ENCODE data around the gene SIT1. TPM values are rescaled to one million over a fixed set of nuclear protein-coding genes. Genes with fewer than 3 reads are reported as not detected.

The SIT1 gene
- total and polyA plus RNA-seq, 4 donors = 0.87 to 3.8 (median 1.4) TPM

DNA sequence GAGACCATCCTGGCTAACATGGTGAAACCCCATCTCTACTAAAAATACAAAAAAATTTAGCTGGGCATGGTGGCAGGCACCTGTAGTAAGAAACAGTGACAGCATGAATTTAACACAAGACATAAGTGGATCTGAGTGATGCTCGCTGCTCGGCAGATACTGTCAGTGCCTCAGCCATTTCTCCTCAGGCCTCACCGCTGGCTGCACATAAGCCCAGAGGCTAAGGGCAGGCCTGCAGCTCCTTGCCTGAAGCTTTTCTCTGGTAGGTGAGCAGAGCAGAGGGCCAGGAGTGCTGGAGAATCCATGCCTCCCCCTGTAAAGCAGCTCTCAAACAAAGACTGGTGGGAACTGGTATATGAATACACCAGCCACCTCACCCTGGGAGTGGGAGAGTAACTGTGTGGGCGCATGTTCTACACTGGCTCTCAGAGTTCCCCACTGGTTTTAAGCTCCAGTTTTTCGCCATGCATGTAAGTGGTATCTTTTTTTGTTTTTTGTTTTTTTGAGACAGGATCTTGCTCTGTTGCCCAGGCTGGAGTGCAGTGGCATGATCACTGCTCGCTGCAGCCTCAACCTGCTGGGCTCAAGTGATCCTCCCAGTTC, 22.2 kb downstream of the SIT1 start:
- Histone ChIP-seq H3K27me3 (ENCODE audit: control insufficient read depth in 3 of 3, insufficient read depth in 3 of 3, low read length in 2 of 3) (no peaks in the 10 kb centered on the region), H3K4me3 (no peak overlapping the region), H3K36me3 (ENCODE audit: control insufficient read depth in 4 of 4, insufficient read depth in 4 of 4, low read length in 4 of 4) (no peaks in the 10 kb centered on the region), H3K4me1 (ENCODE audit: control insufficient read depth in 5 of 5, insufficient read depth in 5 of 5, low read length in 5 of 5) (peaks cover 0 to 1% (median 0%) of the 10 kb centered on the region in 5 donors), H3K9me3 (ENCODE audit: control insufficient read depth in 4 of 4, insufficient read depth in 3 of 4, low read length in 3 of 4) (no peaks in the 10 kb centered on the region), H3K9ac (ENCODE audit: insufficient read depth in 1 of 2, low read length in 2 of 2) (no peak overlapping the region), H3K27ac (ENCODE audit: low read depth in 1 of 2, low read length in 1 of 2) (no peak overlapping the region)
- ATAC-seq (ENCODE audit: insufficient read depth, low FRiP score) (no peak), DNase-seq (no peak)
- WGBS, 2 donors = 96 to 99% methylated on average over 6 of the region's 6 CpGs
- TF ChIP-seq, protein P1, sequence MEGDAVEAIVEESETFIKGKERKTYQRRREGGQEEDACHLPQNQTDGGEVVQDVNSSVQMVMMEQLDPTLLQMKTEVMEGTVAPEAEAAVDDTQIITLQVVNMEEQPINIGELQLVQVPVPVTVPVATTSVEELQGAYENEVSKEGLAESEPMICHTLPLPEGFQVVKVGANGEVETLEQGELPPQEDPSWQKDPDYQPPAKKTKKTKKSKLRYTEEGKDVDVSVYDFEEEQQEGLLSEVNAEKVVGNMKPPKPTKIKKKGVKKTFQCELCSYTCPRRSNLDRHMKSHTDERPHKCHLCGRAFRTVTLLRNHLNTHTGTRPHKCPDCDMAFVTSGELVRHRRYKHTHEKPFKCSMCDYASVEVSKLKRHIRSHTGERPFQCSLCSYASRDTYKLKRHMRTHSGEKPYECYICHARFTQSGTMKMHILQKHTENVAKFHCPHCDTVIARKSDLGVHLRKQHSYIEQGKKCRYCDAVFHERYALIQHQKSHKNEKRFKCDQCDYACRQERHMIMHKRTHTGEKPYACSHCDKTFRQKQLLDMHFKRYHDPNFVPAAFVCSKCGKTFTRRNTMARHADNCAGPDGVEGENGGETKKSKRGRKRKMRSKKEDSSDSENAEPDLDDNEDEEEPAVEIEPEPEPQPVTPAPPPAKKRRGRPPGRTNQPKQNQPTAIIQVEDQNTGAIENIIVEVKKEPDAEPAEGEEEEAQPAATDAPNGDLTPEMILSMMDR (IDR thresholded peaks at IDR 0.05; ENCODE audit: control extremely low read depth, extremely low read depth) = no peak

DNA sequence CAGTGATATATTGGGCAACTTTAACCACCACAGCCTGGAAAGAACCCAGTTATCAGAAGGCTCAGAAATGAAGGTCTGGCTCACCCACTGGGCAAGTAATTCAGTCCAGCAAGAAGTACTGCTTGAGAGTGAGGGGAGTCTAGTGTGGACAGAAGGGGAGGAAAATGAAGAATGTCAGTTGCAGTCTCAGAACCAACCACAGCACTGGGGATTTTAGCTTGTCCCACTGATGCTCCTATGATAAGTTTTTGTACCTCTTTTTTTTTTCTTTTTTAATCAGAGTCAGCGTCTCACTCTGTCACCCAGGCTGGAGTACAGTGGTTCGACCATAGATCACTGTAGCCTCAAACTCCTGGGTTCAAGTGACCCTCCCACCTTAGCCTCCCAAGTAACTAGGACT, 23.2 kb downstream of the SIT1 start:
- 90 to 98% methylated on average over 2 of the region's 2 CpGs for WGBS, 2 donors
- no peaks in the 10 kb centered on the region for H3K9me3 ChIP-seq (ENCODE audit: control insufficient read depth in 4 of 4, insufficient read depth in 3 of 4, low read length in 3 of 4)
- H3K9ac ChIP-seq (ENCODE audit: insufficient read depth in 1 of 2, low read length in 2 of 2) = no peak overlapping the region
- TF ChIP-seq, protein P1 (IDR thresholded peaks at IDR 0.05; ENCODE audit: control extremely low read depth, extremely low read depth) = no peak
- H3K36me3 ChIP-seq (ENCODE audit: control insufficient read depth in 4 of 4, insufficient read depth in 4 of 4, low read length in 4 of 4) = no peaks in the 10 kb centered on the region
- ATAC-seq (ENCODE audit: insufficient read depth, low FRiP score) (no peak), DNase-seq (no peak)
- H3K4me1 ChIP-seq (ENCODE audit: control insufficient read depth in 5 of 5, insufficient read depth in 5 of 5, low read length in 5 of 5) = peaks cover 0 to 1% (median 0%) of the 10 kb centered on the region in 5 donors
- H3K4me3 ChIP-seq = no peak overlapping the region
- H3K27me3 ChIP-seq (ENCODE audit: control insufficient read depth in 3 of 3, insufficient read depth in 3 of 3, low read length in 2 of 3) = no peaks in the 10 kb centered on the region
- H3K27ac ChIP-seq (ENCODE audit: low read depth in 1 of 2, low read length in 1 of 2) = no peak overlapping the region

DNA sequence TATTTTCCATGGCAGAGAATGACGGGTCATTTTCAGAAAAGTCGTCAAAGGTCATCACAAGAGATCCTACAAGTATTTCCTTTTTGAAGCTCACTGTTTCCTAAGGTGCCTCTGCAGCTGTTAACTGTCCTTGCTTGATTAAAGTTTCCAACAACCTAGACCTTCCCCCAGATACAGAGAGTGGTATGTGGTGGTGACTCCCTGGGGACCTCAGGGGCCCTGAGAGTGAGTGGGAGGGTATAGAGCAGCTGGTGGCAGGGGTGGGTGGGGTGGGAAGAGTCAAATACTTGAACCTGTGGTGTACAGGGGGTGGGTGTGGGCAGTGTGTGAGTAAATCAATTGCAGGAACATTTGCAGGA, 31.0 kb downstream of the SIT1 start:
- no peak overlapping the region for H3K4me3 ChIP-seq
- TF ChIP-seq, protein P1 (IDR thresholded peaks at IDR 0.05; ENCODE audit: control extremely low read depth, extremely low read depth) = no peak
- DNase-seq (no peak), ATAC-seq (ENCODE audit: insufficient read depth, low FRiP score) (no peak)
- H3K9ac ChIP-seq (ENCODE audit: insufficient read depth in 1 of 2, low read length in 2 of 2) = no peak overlapping the region
- peaks cover 0 to 17% (median 16%) of the 10 kb centered on the region in 3 donors for H3K27me3 ChIP-seq (ENCODE audit: control insufficient read depth in 3 of 3, insufficient read depth in 3 of 3, low read length in 2 of 3)
- 31 to 48% methylated on average over 2 of the region's 2 CpGs for WGBS, 2 donors
- H3K27ac ChIP-seq (ENCODE audit: low read depth in 1 of 2, low read length in 1 of 2) = no peak overlapping the region
- H3K9me3 ChIP-seq (ENCODE audit: control insufficient read depth in 4 of 4, insufficient read depth in 3 of 4, low read length in 3 of 4) = no peaks in the 10 kb centered on the region
- H3K4me1 ChIP-seq (ENCODE audit: control insufficient read depth in 5 of 5, insufficient read depth in 5 of 5, low read length in 5 of 5) = peaks cover 0 to 7% (median 0%) of the 10 kb centered on the region in 5 donors
- no peaks in the 10 kb centered on the region for H3K36me3 ChIP-seq (ENCODE audit: control insufficient read depth in 4 of 4, insufficient read depth in 4 of 4, low read length in 4 of 4)

Data from lung (tissue), 12 donors.